ENCODE data around the gene OPN3.

The OPN3 gene

GRCh38 chr1:241638099-241638682 lies 2.0 kb downstream of the OPN3 start:
- Histone ChIP-seq H3K36me3 (ENCODE audit: control insufficient read depth, insufficient read depth, low read length) (peaks cover 8% of the 10 kb centered on the region), H3K4me3 (ENCODE audit: insufficient read depth, low read depth, low read length) (peak overlapping the region; percentile 95), H3K27me3 (ENCODE audit: control insufficient read depth, insufficient read depth, low read length, poor library complexity, severe bottlenecking) (no peaks in the 10 kb centered on the region), H3K4me1 (ENCODE audit: control insufficient read depth, insufficient read depth, low read length) (peaks cover 12% of the 10 kb centered on the region), H3K9me3 (ENCODE audit: control insufficient read depth, low read length) (no peaks in the 10 kb centered on the region), H3K27ac (ENCODE audit: insufficient read depth, low read depth, low read length, poor library complexity, severe bottlenecking) (no peak overlapping the region)
- 78 to 79% methylated on average over 3 to 4 of the region's 5 CpGs for WGBS, 2 experiments

- Histone ChIP-seq H3K27ac (ENCODE audit: insufficient read depth, low read depth, low read length, poor library complexity, severe bottlenecking) (no peak overlapping the region), H3K4me3 (ENCODE audit: insufficient read depth, low read depth, low read length) (peak overlapping the region; percentile 95), H3K4me1 (ENCODE audit: control insufficient read depth, insufficient read depth, low read length) (peaks cover 12% of the 10 kb centered on the region), H3K36me3 (ENCODE audit: control insufficient read depth, insufficient read depth, low read length) (peaks cover 8% of the 10 kb centered on the region), H3K27me3 (ENCODE audit: control insufficient read depth, insufficient read depth, low read length, poor library complexity, severe bottlenecking) (no peaks in the 10 kb centered on the region), H3K9me3 (ENCODE audit: control insufficient read depth, low read length) (no peaks in the 10 kb centered on the region)
- WGBS, 2 experiments = 78 to 88% methylated on average over 4 of the region's 4 CpGs
Measured at GRCh38 chr1:241637604-241638003, 2.6 kb downstream of the OPN3 start.

- Histone ChIP-seq H3K4me3 (ENCODE audit: insufficient read depth, low read depth, low read length) (no peak overlapping the region), H3K36me3 (ENCODE audit: control insufficient read depth, insufficient read depth, low read length) (peaks cover 12% of the 10 kb centered on the region), H3K27ac (ENCODE audit: insufficient read depth, low read depth, low read length, poor library complexity, severe bottlenecking) (no peak overlapping the region), H3K9me3 (ENCODE audit: control insufficient read depth, low read length) (no peaks in the 10 kb centered on the region), H3K4me1 (ENCODE audit: control insufficient read depth, insufficient read depth, low read length) (peaks cover 12% of the 10 kb centered on the region), H3K27me3 (ENCODE audit: control insufficient read depth, insufficient read depth, low read length, poor library complexity, severe bottlenecking) (no peaks in the 10 kb centered on the region)
Measured at GRCh38 chr1:241637046-241637590, 3.1 kb downstream of the OPN3 start.

GRCh38 chr1:241636291-241636690 lies 3.9 kb downstream of the OPN3 start:
- Histone ChIP-seq H3K27ac (ENCODE audit: insufficient read depth, low read depth, low read length, poor library complexity, severe bottlenecking) (no peak overlapping the region), H3K4me3 (ENCODE audit: insufficient read depth, low read depth, low read length) (no peak overlapping the region), H3K36me3 (ENCODE audit: control insufficient read depth, insufficient read depth, low read length) (peaks cover 12% of the 10 kb centered on the region), H3K27me3 (ENCODE audit: control insufficient read depth, insufficient read depth, low read length, poor library complexity, severe bottlenecking) (no peaks in the 10 kb centered on the region), H3K9me3 (ENCODE audit: control insufficient read depth, low read length) (no peaks in the 10 kb centered on the region), H3K4me1 (ENCODE audit: control insufficient read depth, insufficient read depth, low read length) (peaks cover 12% of the 10 kb centered on the region)
- 88 to 100% methylated on average over 1 of the region's 1 CpG for WGBS, 2 experiments

GRCh38 chr1:241635556-241636152 lies 4.5 kb downstream of the OPN3 start:
- no peak overlapping the region for H3K27ac ChIP-seq (ENCODE audit: insufficient read depth, low read depth, low read length, poor library complexity, severe bottlenecking)
- H3K4me1 ChIP-seq (ENCODE audit: control insufficient read depth, insufficient read depth, low read length) = peaks cover 12% of the 10 kb centered on the region
- no peaks in the 10 kb centered on the region for H3K9me3 ChIP-seq (ENCODE audit: control insufficient read depth, low read length)
- 96 to 99% methylated on average over 3 to 4 of the region's 4 CpGs for WGBS, 2 experiments
- H3K36me3 ChIP-seq (ENCODE audit: control insufficient read depth, insufficient read depth, low read length) = peaks cover 12% of the 10 kb centered on the region
- no peaks in the 10 kb centered on the region for H3K27me3 ChIP-seq (ENCODE audit: control insufficient read depth, insufficient read depth, low read length, poor library complexity, severe bottlenecking)
- H3K4me3 ChIP-seq (ENCODE audit: insufficient read depth, low read depth, low read length) = no peak overlapping the region

- H3K27ac ChIP-seq (ENCODE audit: insufficient read depth, low read depth, low read length, poor library complexity, severe bottlenecking) = no peak overlapping the region
- peaks cover 12% of the 10 kb centered on the region for H3K36me3 ChIP-seq (ENCODE audit: control insufficient read depth, insufficient read depth, low read length)
- H3K4me1 ChIP-seq (ENCODE audit: control insufficient read depth, insufficient read depth, low read length) = peaks cover 8% of the 10 kb centered on the region
- WGBS, 2 experiments = 94 to 100% methylated on average over 1 to 3 of the region's 3 CpGs
- H3K27me3 ChIP-seq (ENCODE audit: control insufficient read depth, insufficient read depth, low read length, poor library complexity, severe bottlenecking) = no peaks in the 10 kb centered on the region
- no peaks in the 10 kb centered on the region for H3K9me3 ChIP-seq (ENCODE audit: control insufficient read depth, low read length)
- H3K4me3 ChIP-seq (ENCODE audit: insufficient read depth, low read depth, low read length) = no peak overlapping the region
Measured at GRCh38 chr1:241632987-241633386, 7.2 kb downstream of the OPN3 start.

- no peaks in the 10 kb centered on the region for H3K27me3 ChIP-seq (ENCODE audit: control insufficient read depth, insufficient read depth, low read length, poor library complexity, severe bottlenecking)
- H3K4me1 ChIP-seq (ENCODE audit: control insufficient read depth, insufficient read depth, low read length) = no peaks in the 10 kb centered on the region
- 72 to 78% methylated on average over 5 of the region's 5 CpGs for WGBS, 2 experiments
Measured at GRCh38 chr1:241631674-241632073, 8.5 kb downstream of the OPN3 start.

GRCh38 chr1:241630899-241631298 lies 9.3 kb downstream of the OPN3 start:
- H3K4me3 ChIP-seq (ENCODE audit: insufficient read depth, low read depth, low read length) = no peak overlapping the region
- H3K27ac ChIP-seq (ENCODE audit: insufficient read depth, low read depth, low read length, poor library complexity, severe bottlenecking) = no peak overlapping the region
- 83 to 95% methylated on average over 1 to 2 of the region's 2 CpGs for WGBS, 2 experiments
- peaks cover 12% of the 10 kb centered on the region for H3K36me3 ChIP-seq (ENCODE audit: control insufficient read depth, insufficient read depth, low read length)
- no peaks in the 10 kb centered on the region for H3K27me3 ChIP-seq (ENCODE audit: control insufficient read depth, insufficient read depth, low read length, poor library complexity, severe bottlenecking)
- H3K9me3 ChIP-seq (ENCODE audit: control insufficient read depth, low read length) = no peaks in the 10 kb centered on the region
- H3K4me1 ChIP-seq (ENCODE audit: control insufficient read depth, insufficient read depth, low read length) = no peaks in the 10 kb centered on the region

More at GRCh38 chr1:241631674-241632073, 8.5 kb downstream of the OPN3 start:
- peaks cover 12% of the 10 kb centered on the region for H3K36me3 ChIP-seq (ENCODE audit: control insufficient read depth, insufficient read depth, low read length)
- no peaks in the 10 kb centered on the region for H3K9me3 ChIP-seq (ENCODE audit: control insufficient read depth, low read length)
- H3K4me3 ChIP-seq (ENCODE audit: insufficient read depth, low read depth, low read length) = no peak overlapping the region
- no peak overlapping the region for H3K27ac ChIP-seq (ENCODE audit: insufficient read depth, low read depth, low read length, poor library complexity, severe bottlenecking)

GRCh38 chr1:241630476-241630875 lies 9.7 kb downstream of the OPN3 start:
- Histone ChIP-seq H3K27ac (ENCODE audit: insufficient read depth, low read depth, low read length, poor library complexity, severe bottlenecking) (no peak overlapping the region), H3K4me1 (ENCODE audit: control insufficient read depth, insufficient read depth, low read length) (no peaks in the 10 kb centered on the region), H3K4me3 (ENCODE audit: insufficient read depth, low read depth, low read length) (no peak overlapping the region), H3K9me3 (ENCODE audit: control insufficient read depth, low read length) (no peaks in the 10 kb centered on the region), H3K27me3 (ENCODE audit: control insufficient read depth, insufficient read depth, low read length, poor library complexity, severe bottlenecking) (no peaks in the 10 kb centered on the region), H3K36me3 (ENCODE audit: control insufficient read depth, insufficient read depth, low read length) (peaks cover 12% of the 10 kb centered on the region)
- WGBS, 2 experiments = 92 to 100% methylated on average over 1 of the region's 1 CpG

- Histone ChIP-seq H3K9me3 (ENCODE audit: control insufficient read depth, low read length) (no peaks in the 10 kb centered on the region), H3K27ac (ENCODE audit: insufficient read depth, low read depth, low read length, poor library complexity, severe bottlenecking) (no peak overlapping the region), H3K27me3 (ENCODE audit: control insufficient read depth, insufficient read depth, low read length, poor library complexity, severe bottlenecking) (no peaks in the 10 kb centered on the region), H3K4me3 (ENCODE audit: insufficient read depth, low read depth, low read length) (no peak overlapping the region), H3K36me3 (ENCODE audit: control insufficient read depth, insufficient read depth, low read length) (peaks cover 7% of the 10 kb centered on the region), H3K4me1 (ENCODE audit: control insufficient read depth, insufficient read depth, low read length) (no peaks in the 10 kb centered on the region)
Measured at GRCh38 chr1:241630005-241630404, 10.2 kb downstream of the OPN3 start.
